Upper lobe of right lung (tissue), 1 donor: ENCODE results near the gene TMEM231. TPM values are rescaled to one million over a fixed set of nuclear protein-coding genes. Genes with fewer than 3 reads are reported as not detected.

Source experiments
- ATAC-seq: fragments of 200-7000 bp; cut with Tn5 transposase; one replicate; pipeline ENCODE4 v1.9.1; 2020; ENCODE audit warnings: mild to moderate bottlenecking, moderate library complexity
- DNase-seq: peaks from one replicate; pipeline ENCODE4 v3.0.0-alpha.2; 2020
- H3K27ac ChIP-seq: fragments of 200-600 bp; one replicate; pipeline ENCODE4 v1.8.0; 2022
- H3K27me3 ChIP-seq: fragments of 200-600 bp; one replicate; pipeline ENCODE4 v1.8.0; 2022; ENCODE audit warnings: mild to moderate bottlenecking
- H3K36me3 ChIP-seq: fragments of 200-600 bp; one replicate; pipeline ENCODE4 v1.8.0; 2022
- H3K4me1 ChIP-seq: fragments of 200-600 bp; one replicate; pipeline ENCODE4 v1.8.0; 2022
- H3K4me3 ChIP-seq: fragments of 200-600 bp; one replicate; pipeline ENCODE4 v1.8.0; 2022; ENCODE audit warnings: mild to moderate bottlenecking
- H3K9me3 ChIP-seq: fragments of 200-600 bp; one replicate; pipeline ENCODE4 v1.8.0; 2022
- intact Hi-C: fragments of 100-400 bp; cut with DNase I; formaldehyde crosslinking; loops from one replicate; pipeline ENCODE4 v1.11.0; 2022
- total RNA-seq: library from RNA; stranded (reverse); fragmentation: NEBNext Ultra II Directional; extraction: Animal tissue kit (Norgen Biotek cat#: 25700); gene quantifications from one replicate; pipeline ENCODE4 v1.2.1, GENCODE V29; 2021
- TF ChIP-seq, protein P1 (sequence below): fragments of 200-600 bp; IDR thresholded peaks from one replicate; pipeline ENCODE4 v1.8.0; 2022; ENCODE audit warnings: antibody characterized with exemption
- donor health status: DM: no; HTN: yes; CAD: no; lungs with severe emphysema.

TMEM231 gene
- total RNA-seq, 1 donor from 2014 or later: 4.5 TPM

DNA sequence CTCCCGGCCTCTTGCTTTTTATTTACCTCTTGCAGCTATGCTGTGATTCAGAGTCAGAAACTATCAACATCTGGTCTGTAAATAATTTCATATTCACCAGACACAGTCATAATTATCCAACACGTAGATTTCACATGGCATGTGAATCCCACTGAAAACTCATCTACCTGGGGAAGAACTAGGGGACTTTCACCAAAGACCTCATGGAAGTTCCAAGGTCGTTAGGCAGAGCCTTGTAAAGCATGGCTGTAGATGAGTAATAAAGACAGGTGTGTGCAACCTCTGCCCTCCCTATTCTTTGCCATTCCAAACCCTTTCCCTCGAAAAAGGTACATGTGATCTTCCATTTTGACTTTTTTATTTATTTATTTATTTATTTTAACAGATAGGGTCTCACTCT lies 18.3 kb downstream of the TMEM231 start:
- no peak overlapping the region for H3K4me3 ChIP-seq
- H3K9me3 ChIP-seq: no peaks in the 10 kb centered on the region
- TF ChIP-seq, protein P1, sequence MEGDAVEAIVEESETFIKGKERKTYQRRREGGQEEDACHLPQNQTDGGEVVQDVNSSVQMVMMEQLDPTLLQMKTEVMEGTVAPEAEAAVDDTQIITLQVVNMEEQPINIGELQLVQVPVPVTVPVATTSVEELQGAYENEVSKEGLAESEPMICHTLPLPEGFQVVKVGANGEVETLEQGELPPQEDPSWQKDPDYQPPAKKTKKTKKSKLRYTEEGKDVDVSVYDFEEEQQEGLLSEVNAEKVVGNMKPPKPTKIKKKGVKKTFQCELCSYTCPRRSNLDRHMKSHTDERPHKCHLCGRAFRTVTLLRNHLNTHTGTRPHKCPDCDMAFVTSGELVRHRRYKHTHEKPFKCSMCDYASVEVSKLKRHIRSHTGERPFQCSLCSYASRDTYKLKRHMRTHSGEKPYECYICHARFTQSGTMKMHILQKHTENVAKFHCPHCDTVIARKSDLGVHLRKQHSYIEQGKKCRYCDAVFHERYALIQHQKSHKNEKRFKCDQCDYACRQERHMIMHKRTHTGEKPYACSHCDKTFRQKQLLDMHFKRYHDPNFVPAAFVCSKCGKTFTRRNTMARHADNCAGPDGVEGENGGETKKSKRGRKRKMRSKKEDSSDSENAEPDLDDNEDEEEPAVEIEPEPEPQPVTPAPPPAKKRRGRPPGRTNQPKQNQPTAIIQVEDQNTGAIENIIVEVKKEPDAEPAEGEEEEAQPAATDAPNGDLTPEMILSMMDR: no peak
- H3K27ac ChIP-seq: no peak overlapping the region
- ATAC-seq (no peak), DNase-seq (no peak)
- H3K36me3 ChIP-seq: no peaks in the 10 kb centered on the region
- H3K4me1 ChIP-seq: no peaks in the 10 kb centered on the region
- intact Hi-C loops: no loop called here
- no peaks in the 10 kb centered on the region for H3K27me3 ChIP-seq

DNA sequence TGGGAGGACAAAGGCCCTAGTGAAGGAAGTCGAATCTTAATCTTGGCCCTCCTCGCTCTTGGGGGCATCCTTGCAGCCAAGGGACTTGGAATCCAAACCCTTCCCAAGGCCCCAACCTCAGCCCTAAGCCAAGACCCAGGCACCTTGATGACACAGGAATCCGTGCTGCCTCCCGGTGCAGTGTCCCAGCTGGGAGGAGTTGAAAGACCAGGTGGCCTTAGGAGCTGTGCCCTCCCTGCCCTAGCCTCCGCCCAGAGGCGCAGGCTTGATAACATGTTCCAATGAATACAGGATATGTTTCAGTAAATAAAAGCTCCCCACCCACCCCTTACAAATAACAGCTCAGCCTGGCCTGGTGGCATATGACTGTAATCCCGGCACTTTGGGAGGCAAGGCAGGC lies 20.2 kb downstream of the TMEM231 start, which contains the start of gene CHST5:
Gene CHST5, minus strand, starts transcription at position 208 of the 400 bp plus-strand sequence. CDS start 5,724 bp downstream, outside the sequence.
- no peaks in the 10 kb centered on the region for H3K27me3 ChIP-seq

DNA sequence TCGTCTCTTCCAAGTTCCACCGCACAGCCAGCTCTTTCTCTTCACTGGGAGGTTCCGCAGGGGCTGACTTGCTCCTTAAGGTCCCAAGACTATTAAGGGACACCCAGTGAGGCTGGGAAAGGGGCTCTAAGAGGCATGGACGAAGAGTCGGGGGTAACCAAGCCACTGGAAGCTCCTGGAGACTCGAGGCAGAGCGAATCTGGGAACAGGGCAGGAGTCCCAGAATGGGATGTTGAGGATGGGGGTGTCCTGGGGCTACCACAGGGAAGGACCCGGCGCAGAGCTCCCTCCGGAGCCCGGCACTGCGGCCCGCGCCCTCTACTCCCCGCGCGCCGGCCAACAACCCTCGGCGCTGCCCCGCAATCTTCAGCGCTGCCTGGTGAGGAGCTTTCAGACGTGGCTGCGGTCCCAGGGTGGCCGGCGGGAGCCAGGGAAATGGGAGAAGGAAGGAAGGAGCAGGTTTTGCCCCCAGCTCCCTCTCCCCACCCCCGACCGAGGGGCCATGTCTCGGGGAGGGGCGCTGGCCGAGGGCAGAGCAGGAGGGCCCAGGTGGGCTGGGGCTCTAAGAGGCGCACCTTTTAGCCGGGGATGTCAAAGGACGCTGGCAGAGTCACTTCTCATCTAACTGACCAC lies 20.7 kb downstream of the TMEM231 start:
- Histone ChIP-seq H3K4me3 (no peak overlapping the region), H3K27me3 (no peaks in the 10 kb centered on the region), H3K9me3 (no peaks in the 10 kb centered on the region), H3K36me3 (no peaks in the 10 kb centered on the region), H3K27ac (no peak overlapping the region), H3K4me1 (no peaks in the 10 kb centered on the region)
- TF ChIP-seq, protein P1: no peak
- DNase-seq (peak; percentile 48), ATAC-seq (no peak)
- intact Hi-C loops: no loop called here

More for the DNA sequence above, 20.2 kb downstream of the TMEM231 start, which contains the start of gene CHST5:
- intact Hi-C loops: no loop called here
- ATAC-seq (no peak), DNase-seq (peak; percentile 31)
- Histone ChIP-seq H3K9me3 (no peaks in the 10 kb centered on the region), H3K4me1 (no peaks in the 10 kb centered on the region), H3K27ac (no peak within 1 kb of the TSS), H3K36me3 (no peaks in the 10 kb centered on the region), H3K4me3 (no peak within 1 kb of the TSS)
- TF ChIP-seq, protein P1: no peak

DNA sequence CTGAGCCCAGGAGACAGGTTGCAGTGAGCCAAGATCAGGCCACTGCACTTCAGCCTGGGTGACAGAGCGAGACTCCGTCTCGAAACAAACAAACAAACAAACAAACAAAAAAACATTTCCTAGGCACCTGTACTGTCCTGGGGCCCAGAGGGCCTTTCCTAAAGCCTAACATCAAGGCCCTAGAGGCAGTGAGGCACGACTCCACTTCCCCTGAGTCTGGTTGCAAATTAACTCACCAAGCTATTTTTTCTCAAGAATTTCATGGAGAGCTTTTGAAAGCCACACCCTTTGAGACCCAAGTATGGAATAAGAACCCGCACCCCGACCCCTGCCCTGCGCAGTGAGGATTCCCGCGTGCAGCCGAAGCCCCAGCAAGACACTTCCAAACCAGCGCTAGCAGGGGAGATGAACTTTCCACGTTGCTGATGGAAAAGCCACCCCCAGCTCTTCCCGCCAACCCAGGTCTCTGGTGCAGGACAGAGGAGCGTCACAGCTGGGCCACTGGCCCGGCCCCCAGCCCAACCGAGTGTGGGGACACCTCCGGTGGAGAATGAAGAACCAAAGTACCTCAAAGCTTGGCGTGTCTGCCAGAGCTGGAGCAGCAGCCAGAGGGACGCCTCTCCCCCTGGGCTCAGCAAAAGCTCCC lies 21.4 kb downstream of the TMEM231 start:
- intact Hi-C loops: no loop called here
- Histone ChIP-seq H3K4me3 (no peak overlapping the region), H3K9me3 (no peaks in the 10 kb centered on the region), H3K36me3 (no peaks in the 10 kb centered on the region), H3K27me3 (no peaks in the 10 kb centered on the region), H3K27ac (no peak overlapping the region), H3K4me1 (no peaks in the 10 kb centered on the region)
- ATAC-seq (no peak), DNase-seq (peak; percentile 48)
- TF ChIP-seq, protein P1: no peak

DNA sequence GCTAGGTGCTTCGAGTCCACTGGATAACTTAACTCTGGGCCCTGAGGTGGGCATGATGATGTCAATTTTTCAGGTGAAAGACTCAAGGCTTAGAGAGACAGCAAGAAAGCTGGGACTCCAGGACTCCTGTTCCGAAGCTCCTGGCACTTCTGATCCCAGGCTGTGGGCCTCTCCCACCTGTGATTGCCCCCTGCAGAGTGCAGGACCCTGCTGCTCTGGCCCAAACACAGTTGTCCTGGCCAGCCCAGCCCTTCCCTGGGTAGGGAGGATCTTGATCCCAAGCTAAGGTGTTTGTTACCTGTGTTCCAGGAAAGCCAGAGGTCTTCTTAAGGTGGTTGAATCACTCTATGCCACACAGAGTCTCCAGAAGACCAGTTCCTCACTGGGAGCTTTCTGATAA lies 23.3 kb downstream of the TMEM231 start:
- Histone ChIP-seq H3K36me3 (no peaks in the 10 kb centered on the region), H3K27ac (no peak overlapping the region), H3K27me3 (no peaks in the 10 kb centered on the region), H3K4me3 (no peak overlapping the region), H3K9me3 (no peaks in the 10 kb centered on the region), H3K4me1 (no peaks in the 10 kb centered on the region)
- peak; percentile 16 for DNase-seq
- intact Hi-C loops: no loop called here
- no peak for ATAC-seq
- TF ChIP-seq, protein P1: no peak
